H9 (cell line): ENCODE measurements around the gene CR1L. TPM values are rescaled to one million over a fixed set of nuclear protein-coding genes. Genes with fewer than 3 reads are reported as not detected.

ENCODE experiments used
- DNase-seq: peaks from one replicate; pipeline ENCODE4 v3.0.0-alpha.2; 2017
- H2AFZ ChIP-seq: one replicate; pipeline ENCODE4 v1.6.1; 2013; ENCODE audit warnings: mild to moderate bottlenecking, low read length, control low read depth, moderate library complexity
- H2AK5ac ChIP-seq: 2 replicates; pipeline ENCODE4 v1.6.1; 2013; ENCODE audit warnings: low read length, control low read depth, mixed read lengths; ENCODE audit not compliant: insufficient read length
- H2BK120ac ChIP-seq: one replicate; pipeline ENCODE4 v1.6.1; 2013; ENCODE audit warnings: low read depth, mild to moderate bottlenecking, low read length, control low read depth, inconsistent platforms; ENCODE audit not compliant: poor library complexity, severe bottlenecking
- H2BK12ac ChIP-seq: 2 replicates; pipeline ENCODE4 v1.6.1; 2013; ENCODE audit warnings: low read length, control low read depth, mixed read lengths, low read depth; ENCODE audit not compliant: insufficient read length
- H2BK15ac ChIP-seq: 2 replicates; pipeline ENCODE4 v1.6.1; 2013; ENCODE audit warnings: low read depth, low read length, control low read depth
- H2BK20ac ChIP-seq: one replicate; pipeline ENCODE4 v1.6.1; 2013; ENCODE audit warnings: low read depth, mild to moderate bottlenecking, low read length, control low read depth, inconsistent platforms; ENCODE audit not compliant: poor library complexity, severe bottlenecking
- H2BK5ac ChIP-seq: 2 replicates; pipeline ENCODE4 v1.6.1; 2013; ENCODE audit warnings: low read length, control low read depth, mixed read lengths; ENCODE audit not compliant: insufficient read length
- H3K14ac ChIP-seq: 2 replicates; pipeline ENCODE4 v1.6.1; 2013; ENCODE audit warnings: low read length, control low read depth; ENCODE audit not compliant: insufficient read depth
- H3K18ac ChIP-seq: 2 replicates; pipeline ENCODE4 v1.6.1; 2013; ENCODE audit warnings: low read depth, mild to moderate bottlenecking, mixed read lengths, low read length, control low read depth; ENCODE audit not compliant: insufficient read length
- H3K23ac ChIP-seq: 2 replicates; pipeline ENCODE4 v1.6.1; 2013; ENCODE audit warnings: low read length, control low read depth, mixed read lengths, low read depth; ENCODE audit not compliant: insufficient read length
- H3K23me2 ChIP-seq: 2 replicates; pipeline ENCODE4 v1.6.1; 2013; ENCODE audit warnings: low read depth, mild to moderate bottlenecking, mixed read lengths, low read length, control low read depth; ENCODE audit not compliant: insufficient read length, poor library complexity, severe bottlenecking
- H3K27ac ChIP-seq: 2 replicates; pipeline ENCODE4 v1.5.1; 2013; ENCODE audit warnings: low read length, control low read depth, mixed read lengths, low read depth; ENCODE audit not compliant: insufficient read length
- H3K27me3 ChIP-seq: 2 replicates; pipeline ENCODE4 v1.6.1; 2013; ENCODE audit warnings: low read length, control low read depth, inconsistent platforms; ENCODE audit not compliant: insufficient read depth
- H3K4ac ChIP-seq: 2 replicates; pipeline ENCODE4 v1.6.1; 2013; ENCODE audit warnings: low read depth, mild to moderate bottlenecking, control low read depth, inconsistent platforms, low read length, moderate library complexity
- H3K4me1 ChIP-seq: 2 replicates; pipeline ENCODE4 v1.6.1; 2013; ENCODE audit warnings: low read length, control low read depth, inconsistent platforms; ENCODE audit not compliant: insufficient read depth
- H3K4me2 ChIP-seq: 2 replicates; pipeline ENCODE4 v1.6.1; 2013; ENCODE audit warnings: low read length, control low read depth, mixed read lengths; ENCODE audit not compliant: insufficient read length, insufficient read depth
- H3K56ac ChIP-seq: 2 replicates; pipeline ENCODE4 v1.6.1; 2013; ENCODE audit warnings: low read depth, mild to moderate bottlenecking, mixed read lengths, low read length, control low read depth; ENCODE audit not compliant: insufficient read length
- H3K79me1 ChIP-seq: 2 replicates; pipeline ENCODE4 v1.6.1; 2013; ENCODE audit warnings: low read depth, mild to moderate bottlenecking, moderate library complexity, low read length, control low read depth, inconsistent platforms; ENCODE audit not compliant: insufficient read depth, poor library complexity, severe bottlenecking
- H3K79me2 ChIP-seq: 2 replicates; pipeline ENCODE4 v1.6.1; 2013; ENCODE audit warnings: low read length, control low read depth, inconsistent platforms; ENCODE audit not compliant: insufficient read depth
- H3K9ac ChIP-seq: 2 replicates; pipeline ENCODE4 v1.6.1; 2013; ENCODE audit warnings: low read length, control low read depth, mixed read lengths; ENCODE audit not compliant: insufficient read length; ENCODE audit errors: extremely low read depth
- H3K9me3 ChIP-seq: one replicate; pipeline ENCODE4 v1.6.1; 2013; ENCODE audit warnings: low read depth, low read length, inconsistent platforms; ENCODE audit not compliant: control insufficient read depth
- H3T11ph ChIP-seq: one replicate; pipeline ENCODE4 v1.6.1; 2013; ENCODE audit warnings: mild to moderate bottlenecking, low read length, control low read depth, inconsistent platforms
- H4K20me1 ChIP-seq: one replicate; pipeline ENCODE4 v1.6.1; 2013; ENCODE audit not compliant: control insufficient read depth, insufficient read length, insufficient read depth
- H4K5ac ChIP-seq: 2 replicates; pipeline ENCODE4 v1.6.1; 2013; ENCODE audit warnings: low read depth, mild to moderate bottlenecking, mixed read lengths, low read length, control low read depth; ENCODE audit not compliant: insufficient read length
- H4K8ac ChIP-seq: replicated peaks from 2 replicates; pipeline ENCODE4 v1.6.1; 2013; ENCODE audit warnings: low read length, control low read depth, mixed read lengths, low read depth; ENCODE audit not compliant: insufficient read length
- H4K91ac ChIP-seq: 2 replicates; pipeline ENCODE4 v1.6.1; 2013; ENCODE audit warnings: low read depth, mild to moderate bottlenecking, moderate library complexity, mixed read lengths, low read length, control low read depth; ENCODE audit not compliant: insufficient read length
- H3K27ac Mint-ChIP-seq, 3 experiments: 2 replicates in 2 of 3; 3 replicates in 1 of 3; pipeline ENCODE4 v1.8.0; 2020 to 2021; ENCODE audit warnings: mixed read lengths in 3 of 3, mild to moderate bottlenecking in 1 of 3, moderate library complexity in 1 of 3
- H3K27me3 Mint-ChIP-seq: 2 replicates; pipeline ENCODE4 v1.8.0; 2021; ENCODE audit warnings: low read depth, mild to moderate bottlenecking, moderate library complexity, mixed read lengths
- H3K36me3 Mint-ChIP-seq, 3 experiments: 2 replicates in 2 of 3; 3 replicates in 1 of 3; pipeline ENCODE4 v1.8.0; 2020 to 2021; ENCODE audit warnings: low read depth in 3 of 3, mixed read lengths in 3 of 3; ENCODE audit not compliant: insufficient read depth in 1 of 3
- H3K4me1 Mint-ChIP-seq, 2 experiments: 2 replicates each; pipeline ENCODE4 v1.8.0; 2020; ENCODE audit warnings: mixed read lengths in 2 of 2
- H3K4me3 Mint-ChIP-seq, 2 experiments: 2 replicates in 1 of 2; 3 replicates in 1 of 2; pipeline ENCODE4 v1.8.0; 2020 to 2021; ENCODE audit warnings: mild to moderate bottlenecking in 2 of 2, mixed read lengths in 2 of 2, moderate library complexity in 1 of 2
- H3K9me3 Mint-ChIP-seq, 2 experiments: 2 replicates in 1 of 2; 3 replicates in 1 of 2; pipeline ENCODE4 v1.8.0; 2020; ENCODE audit warnings: mild to moderate bottlenecking in 2 of 2, mixed read lengths in 2 of 2, moderate library complexity in 1 of 2
- WGBS: extraction: QIAGEN DNeasy Blood & Tissue Kit; methylation state at CpG from one replicate; pipeline ENCODE4 v1.1.7; 2013; ENCODE audit warnings: missing lambda C conversion rate, low lambda C conversion rate, mixed read lengths; ENCODE audit not compliant: insufficient read length; ENCODE audit errors: extremely low coverage; 5-methylcytosine and 5-hydroxymethylcytosine counted together
- total RNA-seq: library from RNA; stranded (reverse); gene quantifications from 2 replicates; pipeline ENCODE4 v1.2.1, GENCODE V29; 2021
- TF ChIP-seq, protein P1 (sequence below): fragments of 200-600 bp; sonication (generic); conservative IDR thresholded peaks from 3 replicates; pipeline ENCODE4 v1.8.0; 2021; ENCODE audit warnings: antibody characterized with exemption, mild to moderate bottlenecking

Gene CR1L
- total RNA-seq, 1 experiment from 2014 or later = 0.37 TPM

DNA sequence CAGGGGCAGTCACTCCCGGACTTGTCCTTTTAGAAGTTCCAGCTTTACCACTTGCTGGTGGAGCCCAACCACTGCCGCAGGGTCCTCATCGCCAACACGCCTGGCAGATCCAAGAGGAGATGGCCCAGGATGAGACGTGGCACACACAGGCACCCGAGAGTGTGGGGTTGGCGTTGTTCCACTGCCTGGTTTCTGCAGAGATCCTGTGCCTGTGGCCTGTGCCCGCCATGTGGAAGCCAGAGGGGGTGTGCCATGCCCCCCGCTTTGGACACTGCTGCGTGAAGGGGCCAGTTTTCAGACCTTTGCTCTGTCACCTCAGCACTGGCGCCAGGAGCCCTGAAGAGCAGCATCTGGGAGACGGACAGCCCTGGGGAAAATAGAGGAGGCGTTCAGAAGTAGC lies 117.7 kb downstream of the CR1L start:
- H3K79me1 ChIP-seq = peaks cover 5% of the 10 kb centered on the region
- no peak overlapping the region for H2AFZ ChIP-seq
- H2AK5ac ChIP-seq = no peak overlapping the region
- no peaks in the 10 kb centered on the region for H4K20me1 ChIP-seq
- H3K4me1 ChIP-seq = no peaks in the 10 kb centered on the region
- no peak overlapping the region for H2BK12ac ChIP-seq
- Mint-ChIP-seq H3K4me1 (no peaks in the 10 kb centered on the region), H3K36me3 (peaks cover 84 to 92% (median 90%) of the 10 kb centered on the region in 3 experiments), H3K9me3 (peaks cover 3 to 6% of the 10 kb centered on the region in 2 experiments; a peak in 3 of 5 replicates), H3K27ac (peak overlapping the region in 1 of 3 experiments; percentile 85; a peak in 1 of 7 replicates), H3K27me3 (no peaks in the 10 kb centered on the region), H3K4me3 (no peak overlapping the region)
- H4K91ac ChIP-seq = no peak overlapping the region
- H3K9me3 ChIP-seq = no peaks in the 10 kb centered on the region
- H3K79me2 ChIP-seq = peaks cover 4% of the 10 kb centered on the region; the same call in 1 of the 2 replicates
- no peak overlapping the region for H3K4ac ChIP-seq
- H2BK5ac ChIP-seq = no peak overlapping the region
- no peak overlapping the region for H4K5ac ChIP-seq
- H2BK20ac ChIP-seq = no peak overlapping the region
- no peak overlapping the region for H3K14ac ChIP-seq
- no peak overlapping the region for H3K23ac ChIP-seq
- H3K56ac ChIP-seq = no peak overlapping the region
- no peak overlapping the region for H3K27ac ChIP-seq
- no peak for DNase-seq
- no peaks in the 10 kb centered on the region for H3K23me2 ChIP-seq
- TF ChIP-seq, protein P1, sequence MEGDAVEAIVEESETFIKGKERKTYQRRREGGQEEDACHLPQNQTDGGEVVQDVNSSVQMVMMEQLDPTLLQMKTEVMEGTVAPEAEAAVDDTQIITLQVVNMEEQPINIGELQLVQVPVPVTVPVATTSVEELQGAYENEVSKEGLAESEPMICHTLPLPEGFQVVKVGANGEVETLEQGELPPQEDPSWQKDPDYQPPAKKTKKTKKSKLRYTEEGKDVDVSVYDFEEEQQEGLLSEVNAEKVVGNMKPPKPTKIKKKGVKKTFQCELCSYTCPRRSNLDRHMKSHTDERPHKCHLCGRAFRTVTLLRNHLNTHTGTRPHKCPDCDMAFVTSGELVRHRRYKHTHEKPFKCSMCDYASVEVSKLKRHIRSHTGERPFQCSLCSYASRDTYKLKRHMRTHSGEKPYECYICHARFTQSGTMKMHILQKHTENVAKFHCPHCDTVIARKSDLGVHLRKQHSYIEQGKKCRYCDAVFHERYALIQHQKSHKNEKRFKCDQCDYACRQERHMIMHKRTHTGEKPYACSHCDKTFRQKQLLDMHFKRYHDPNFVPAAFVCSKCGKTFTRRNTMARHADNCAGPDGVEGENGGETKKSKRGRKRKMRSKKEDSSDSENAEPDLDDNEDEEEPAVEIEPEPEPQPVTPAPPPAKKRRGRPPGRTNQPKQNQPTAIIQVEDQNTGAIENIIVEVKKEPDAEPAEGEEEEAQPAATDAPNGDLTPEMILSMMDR = no peak
- no peaks in the 10 kb centered on the region for H3K27me3 ChIP-seq
- no peak overlapping the region for H3K9ac ChIP-seq
- H2BK120ac ChIP-seq = no peak overlapping the region
- H2BK15ac ChIP-seq = no peak overlapping the region
- no CpG with 5 or more reads among the region's 13 CpGs for WGBS
- no peak overlapping the region for H4K8ac ChIP-seq
- no peak overlapping the region for H3K18ac ChIP-seq
- H3K4me2 ChIP-seq = no peak overlapping the region
- H3T11ph ChIP-seq = no peak overlapping the region
